Fibroblast of skin of right quadriceps (primary cell): ENCODE data around the gene BST1.
A peak's percentile ranks its signal among the peaks of the same experiment; 100 is the strongest.
"Not testable (repeated sequence)": the region's sequence is repeated elsewhere in the genome, so short reads cannot be mapped to it uniquely, and the experiment has no call there.

ENCODE experiments used
- DNase-seq: peaks from one replicate; pipeline ENCODE4 v3.0.0-alpha.2; 2013

Gene BST1

DNA sequence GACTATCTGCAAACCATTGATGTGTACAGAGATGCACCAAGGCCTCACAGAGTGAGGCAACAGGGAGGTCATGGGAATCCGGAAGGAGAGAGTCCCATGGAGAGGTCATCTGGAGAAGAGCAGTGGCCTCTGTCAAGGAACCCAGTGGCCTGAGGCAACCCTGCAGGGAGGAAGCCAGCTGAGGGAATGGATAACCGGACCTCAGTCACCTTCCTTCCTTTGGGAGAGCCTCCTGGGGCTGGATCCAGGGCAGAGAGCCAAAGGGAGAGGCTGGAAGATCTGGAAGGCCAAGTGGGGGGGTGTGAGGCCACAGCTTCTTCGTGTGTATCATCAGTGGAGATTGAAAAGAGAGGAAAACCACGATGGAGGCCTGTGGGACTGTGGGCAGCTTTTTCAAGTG, 50.9 kb downstream of the BST1 start:
- DNase-seq: peak; percentile 12

DNA sequence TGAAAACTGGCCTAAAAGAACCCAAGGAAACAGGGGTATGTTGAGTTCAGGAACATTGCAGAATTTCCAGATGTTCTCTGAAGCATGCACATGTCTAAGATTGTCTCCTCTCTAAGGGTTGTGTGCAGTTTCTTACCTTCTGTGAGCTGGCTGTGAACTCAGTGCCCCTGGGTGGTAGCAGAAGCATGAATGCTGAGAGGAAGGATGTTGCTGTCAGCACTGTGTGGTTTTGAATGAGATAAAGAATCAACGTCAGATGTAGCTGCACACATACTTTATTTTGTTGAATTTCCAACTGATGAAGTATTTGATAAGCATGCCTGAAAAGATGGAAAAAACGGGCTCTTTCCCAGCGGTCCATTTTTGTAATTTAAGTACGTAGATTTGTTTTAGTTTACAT, 51.5 kb downstream of the BST1 start:
- peak; percentile 31 for DNase-seq

DNA sequence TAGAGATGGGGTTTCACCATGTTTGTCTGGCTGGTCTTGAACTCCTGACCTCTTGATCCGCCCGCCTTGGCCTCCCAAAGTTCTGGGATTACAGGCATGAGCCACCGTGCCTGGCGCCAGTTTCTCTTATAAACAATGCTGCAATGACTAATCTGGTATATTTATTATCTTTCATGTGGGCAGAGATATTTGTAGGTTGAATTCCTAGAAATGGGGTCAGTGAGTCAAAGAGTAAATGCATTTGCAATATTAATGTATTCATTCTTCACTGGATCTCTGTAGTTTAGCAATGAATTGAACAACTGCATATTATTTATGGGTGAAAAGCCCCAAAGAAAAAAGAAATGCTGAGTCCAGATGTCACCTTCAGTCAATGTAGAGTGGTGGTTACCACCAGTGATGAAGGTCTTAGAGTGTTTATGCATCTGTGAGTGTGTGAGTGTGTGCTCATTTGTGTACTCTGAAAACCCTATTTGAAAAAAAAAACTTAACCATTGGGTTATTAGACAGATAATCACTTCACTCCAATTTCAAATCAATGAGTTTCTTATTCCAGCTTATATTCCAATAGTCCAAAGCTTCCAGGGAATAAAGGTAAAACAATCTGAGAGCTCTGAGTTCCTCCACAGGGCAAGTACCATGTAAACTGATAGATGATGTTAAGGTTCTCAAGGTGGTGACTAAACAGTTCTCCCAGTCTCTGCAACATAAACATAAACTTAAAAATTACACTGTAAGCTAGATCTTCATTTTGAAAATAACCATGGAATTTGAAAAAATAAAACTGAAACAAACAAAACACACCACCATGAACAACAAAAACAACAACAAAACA, 52.7 kb downstream of the BST1 start:
- peak; percentile 35 for DNase-seq

DNA sequence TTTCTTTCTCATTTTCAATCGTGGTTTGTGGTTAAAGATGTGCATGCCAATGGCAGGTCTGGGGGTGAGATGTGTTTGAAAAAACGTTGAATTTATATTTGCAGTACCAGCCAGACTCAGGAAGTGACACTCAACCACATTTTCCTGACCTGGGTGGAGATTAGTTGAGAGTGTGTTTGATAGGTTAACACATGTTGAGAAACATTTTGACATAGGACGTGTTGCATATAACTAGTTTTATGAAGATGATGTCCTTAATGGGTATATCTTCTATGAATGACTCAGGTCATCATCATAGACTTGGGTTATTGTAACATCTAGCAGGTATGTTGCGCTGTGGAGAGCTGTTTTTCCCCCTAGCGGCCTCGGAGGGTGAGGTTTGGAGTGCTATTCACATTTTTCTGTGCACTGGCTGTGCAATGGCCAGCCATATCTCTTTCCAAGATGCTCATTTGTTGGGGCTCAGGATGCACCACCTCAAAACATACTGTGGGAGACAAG, 53.5 kb downstream of the BST1 start:
- peak; percentile 50 for DNase-seq

DNA sequence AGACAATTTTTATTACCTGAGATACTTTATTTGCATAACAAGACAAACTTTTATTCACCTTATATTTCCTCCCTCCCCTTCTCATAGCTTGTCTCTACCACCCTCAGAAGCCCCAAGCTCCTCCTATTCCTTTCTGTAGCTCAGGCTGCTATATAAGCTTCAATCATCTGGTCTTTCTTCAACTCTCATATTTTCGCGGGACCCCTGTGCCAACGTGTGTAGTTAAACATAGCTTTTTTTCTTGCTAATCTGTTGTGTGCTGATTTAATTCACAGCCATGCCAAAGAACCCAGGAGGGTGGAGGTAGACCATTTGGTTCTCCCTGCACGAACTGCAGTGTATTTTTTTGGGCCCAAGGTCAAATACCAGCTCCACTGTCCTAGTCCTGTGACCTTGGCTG, 54.2 kb downstream of the BST1 start:
- no peak for DNase-seq

DNA sequence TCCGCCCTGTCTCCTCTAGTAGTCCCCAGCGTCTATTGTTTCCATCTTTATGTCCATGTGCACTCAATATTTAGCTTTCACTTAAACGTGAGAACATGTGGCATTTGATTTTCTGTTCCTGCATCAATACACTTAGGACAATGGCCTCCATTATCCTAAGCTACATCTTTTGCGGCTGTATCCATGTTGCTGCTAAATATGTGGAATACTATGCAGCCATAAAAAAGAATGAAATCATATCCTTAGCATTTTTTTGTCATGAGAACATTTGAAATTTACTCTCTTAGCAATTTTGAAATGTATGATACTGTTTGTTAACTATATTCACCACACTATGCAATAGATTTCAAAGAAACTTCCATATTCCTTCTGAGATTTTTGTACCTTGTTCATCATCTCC, 55.4 kb downstream of the BST1 start:
- no peak for DNase-seq

DNA sequence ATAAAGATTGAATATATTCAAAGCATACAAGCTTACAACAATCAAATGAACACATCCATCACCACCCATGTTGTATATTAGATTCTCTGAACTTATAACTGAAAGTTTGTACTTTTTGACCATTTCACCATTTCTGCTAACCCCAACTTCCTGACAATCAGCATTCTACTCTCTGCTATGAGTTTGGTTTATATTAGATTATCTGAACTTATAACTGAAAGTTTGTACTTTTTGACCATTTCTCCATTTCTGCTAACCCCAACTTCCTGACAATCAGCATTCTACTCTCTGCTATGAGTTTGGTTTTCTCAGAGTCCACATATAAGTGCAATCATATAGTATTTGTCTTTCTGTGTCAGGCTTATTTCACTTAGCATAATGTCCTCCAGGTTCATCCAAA, 59.6 kb downstream of the BST1 start:
- DNase-seq: not testable (repeated sequence)

DNA sequence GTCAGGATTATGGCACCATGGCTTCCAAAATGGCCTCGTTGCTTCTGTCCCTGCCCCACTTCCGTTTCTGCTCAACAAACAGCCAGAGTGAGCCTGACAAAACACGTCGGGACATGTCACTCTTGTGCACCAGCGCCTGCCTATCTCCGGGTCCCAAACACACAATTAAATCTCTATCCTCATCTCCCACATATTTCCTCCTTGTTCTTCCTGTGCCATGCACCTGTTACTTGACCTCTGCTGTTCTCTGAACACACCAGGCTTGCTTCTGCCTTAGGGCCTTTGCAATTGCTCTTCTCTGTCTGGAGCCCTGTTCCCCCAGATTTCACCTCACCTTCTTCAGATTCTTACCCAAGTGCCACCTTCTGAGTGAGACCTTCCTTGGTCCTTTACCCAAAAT, 62.5 kb downstream of the BST1 start:
- no peak for DNase-seq

DNA sequence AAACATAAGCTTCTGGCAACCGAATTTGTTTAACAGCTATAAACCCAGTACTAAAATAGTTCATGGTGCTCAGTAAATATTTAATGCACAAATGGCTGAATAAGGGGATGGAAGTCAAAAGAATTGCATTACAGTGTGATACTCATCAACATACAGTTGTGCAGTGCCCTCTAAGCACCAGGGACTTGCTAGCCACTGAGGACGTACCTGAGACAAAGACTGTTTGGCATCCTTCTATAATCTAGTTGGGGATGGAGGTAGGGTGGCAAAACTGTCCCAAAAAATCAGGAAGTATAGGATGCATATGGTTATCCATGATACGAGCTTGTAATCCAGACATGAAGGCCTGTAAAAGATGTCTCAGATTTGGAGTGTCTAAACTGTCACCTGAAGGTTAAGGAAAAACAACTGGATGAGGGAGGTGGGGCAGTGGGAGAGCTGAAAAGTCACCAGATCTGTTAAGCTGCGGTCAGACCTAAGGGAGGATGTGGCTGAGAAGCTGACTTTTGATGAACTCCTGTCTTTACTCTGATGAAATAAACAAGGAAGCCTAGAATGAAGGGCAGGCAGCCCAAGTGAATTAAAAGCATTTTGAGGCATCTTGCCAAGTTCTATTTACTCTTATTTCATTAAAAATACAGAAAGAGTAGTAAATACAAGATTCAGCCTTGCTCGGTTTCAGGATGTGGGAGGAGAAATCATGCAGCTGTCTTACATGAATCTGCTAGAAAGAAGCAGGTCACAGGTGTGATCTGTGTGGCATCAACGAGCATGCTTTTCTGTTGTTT, 63.2 kb downstream of the BST1 start:
- DNase-seq: no peak

DNA sequence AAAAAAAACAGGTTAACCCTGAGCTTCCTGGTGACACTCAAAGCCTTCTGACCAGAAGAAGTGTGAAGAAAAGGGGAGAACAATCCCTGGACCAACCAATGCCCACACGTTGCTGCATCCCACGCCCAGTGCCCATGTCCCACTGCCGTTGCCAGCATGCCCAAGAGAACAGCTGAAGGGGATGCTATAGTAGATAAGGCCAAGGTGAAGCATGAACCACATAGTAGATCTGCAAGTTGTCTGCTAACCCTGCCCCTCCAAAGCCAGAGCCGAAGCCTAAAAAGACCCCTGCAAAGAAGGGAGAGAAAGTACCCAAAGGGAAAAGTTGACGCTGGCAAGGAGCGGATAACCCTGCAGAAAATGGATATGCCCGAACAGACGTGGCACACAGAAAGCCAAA, 64.0 kb downstream of the BST1 start:
- no peak for DNase-seq

DNA sequence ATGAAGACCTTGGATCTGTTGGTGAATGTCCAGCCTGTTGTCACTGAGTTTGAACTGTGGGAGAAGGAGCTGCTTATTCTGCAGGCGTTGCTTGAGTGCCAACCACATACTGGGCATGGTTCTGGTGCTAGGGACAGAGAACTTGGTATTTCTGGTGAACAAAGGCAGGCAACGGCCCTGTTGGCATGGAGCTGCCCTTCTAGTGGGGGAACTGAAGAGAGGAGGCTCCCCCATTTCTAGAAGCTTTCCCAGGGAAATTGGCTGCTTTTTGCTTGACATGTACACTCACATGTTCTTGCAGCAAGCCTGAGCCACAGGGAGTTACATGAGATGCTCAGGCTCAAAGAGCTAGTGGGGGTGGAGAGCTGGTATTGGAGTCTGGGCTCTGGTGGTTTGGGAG, 66.3 kb downstream of the BST1 start:
- DNase-seq: no peak

DNA sequence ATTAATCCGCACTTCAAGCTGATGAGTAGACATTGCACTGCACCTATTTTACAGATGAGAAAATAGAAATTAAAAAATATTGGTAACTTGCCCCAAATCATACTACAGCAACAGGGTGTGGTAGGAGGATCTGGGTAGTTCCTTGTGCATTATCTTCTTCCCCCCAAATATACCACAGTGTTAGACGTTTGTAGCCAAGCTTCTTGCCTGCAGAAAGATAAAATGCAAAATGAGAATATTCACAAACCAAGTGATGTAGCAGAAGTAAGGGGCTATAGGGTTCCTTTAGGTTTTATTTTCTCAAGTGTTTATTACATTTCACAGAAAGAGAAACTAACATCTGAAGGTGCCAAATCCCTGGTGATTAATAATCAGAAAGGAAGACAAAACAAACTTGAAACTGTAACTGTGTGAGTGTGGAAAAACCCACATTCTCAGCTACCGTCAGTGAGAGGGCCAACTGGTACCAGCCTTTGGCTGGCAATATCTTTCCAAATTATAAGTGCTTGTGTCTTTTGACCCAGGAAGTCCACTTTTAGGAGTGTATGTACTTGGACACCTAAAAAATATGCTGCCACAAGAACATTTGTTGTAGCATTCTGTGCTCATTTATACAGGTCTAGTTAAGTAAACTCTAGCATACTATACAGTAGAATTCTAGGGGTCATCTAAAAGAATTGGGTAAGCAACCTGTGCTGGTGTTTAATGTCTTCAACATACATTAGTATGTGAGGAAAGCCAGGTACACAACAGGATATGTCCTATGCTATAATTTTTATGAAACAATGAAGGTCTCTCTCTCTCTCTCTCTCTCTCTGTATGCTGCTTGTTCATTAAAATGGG, 68.6 kb downstream of the BST1 start:
- DNase-seq: no peak

DNA sequence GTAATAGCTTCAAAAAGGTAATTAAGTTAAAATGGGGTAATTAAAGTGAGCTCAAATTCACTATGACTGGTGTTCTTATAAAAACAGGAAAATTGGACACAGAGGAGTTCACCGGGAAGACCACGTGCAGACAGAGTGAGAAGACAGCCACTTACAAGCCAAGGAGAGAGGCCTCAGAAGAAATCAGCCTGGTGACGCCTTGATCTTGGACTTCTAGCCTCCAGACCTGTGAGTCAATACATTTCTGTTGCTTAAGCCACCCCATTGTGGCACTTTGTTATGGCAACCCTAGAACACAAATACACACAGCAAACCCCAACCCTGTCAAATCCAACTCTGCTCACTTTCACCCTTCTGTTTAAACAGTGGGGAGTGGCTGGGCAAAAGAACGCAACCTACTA, 71.2 kb downstream of the BST1 start:
- no peak for DNase-seq

DNA sequence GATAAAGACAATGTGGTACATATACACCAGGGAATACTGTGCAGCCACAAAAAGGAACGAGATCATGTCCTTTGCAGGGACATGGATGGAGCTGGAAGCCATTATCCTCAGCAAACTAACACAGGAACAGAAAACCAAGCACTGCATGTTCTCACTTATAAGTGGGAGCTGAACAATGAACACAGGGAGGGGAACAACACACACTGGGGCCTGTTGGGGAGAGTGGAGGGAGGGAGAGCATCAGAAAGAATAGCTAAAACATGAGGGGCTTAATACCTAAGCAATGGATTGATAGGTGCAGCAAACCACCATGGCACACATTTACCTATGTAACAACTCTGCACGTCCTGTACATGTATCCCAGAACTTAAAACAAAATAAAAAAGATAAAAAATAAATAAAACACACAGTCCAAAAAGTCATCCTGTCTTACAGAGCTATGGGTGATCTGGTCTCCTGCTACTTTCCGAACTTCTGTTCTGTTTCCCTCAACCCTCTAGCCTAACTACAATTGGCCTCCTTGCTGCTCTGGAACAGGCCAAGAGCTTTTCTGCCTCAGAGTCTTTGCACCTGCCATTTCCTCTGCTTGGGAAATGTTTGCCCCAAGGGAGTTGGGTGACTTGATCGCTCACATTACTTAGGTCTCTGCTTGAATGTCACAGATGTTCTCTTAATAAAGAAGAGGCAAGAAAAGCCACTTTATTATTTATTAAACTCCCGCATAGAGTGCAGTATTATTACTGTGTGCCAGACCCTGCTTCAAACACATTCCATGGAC, 74.2 kb downstream of the BST1 start:
- DNase-seq: no peak

DNA sequence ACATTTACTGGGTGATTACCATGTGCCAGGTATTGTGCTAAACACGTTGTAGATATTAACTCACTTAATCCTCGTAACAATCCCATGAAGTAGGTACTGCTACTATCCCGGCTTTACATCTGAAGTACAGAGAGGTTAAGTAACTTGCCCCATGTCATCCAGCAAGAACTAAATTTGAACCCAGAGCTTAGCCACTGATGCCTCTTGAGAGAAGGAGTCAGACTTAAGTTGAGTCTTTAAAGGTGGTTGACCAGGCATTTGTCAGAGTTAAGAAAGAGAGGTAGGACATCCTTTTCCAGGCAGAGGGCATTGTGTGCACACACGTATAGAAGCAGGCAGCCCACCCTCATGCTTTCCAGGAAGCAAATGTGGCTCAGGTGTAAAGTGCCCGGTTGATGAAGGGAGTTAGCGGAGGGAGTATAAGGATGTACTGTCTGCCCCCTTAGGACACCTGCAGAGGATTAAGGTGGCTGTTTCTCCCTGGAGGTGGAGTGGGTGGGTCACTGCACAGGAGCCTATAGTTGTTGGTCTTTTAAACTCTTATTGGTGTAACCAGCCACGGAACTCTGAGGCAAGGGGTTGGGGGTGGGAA, 74.9 kb downstream of the BST1 start:
- no peak for DNase-seq

DNA sequence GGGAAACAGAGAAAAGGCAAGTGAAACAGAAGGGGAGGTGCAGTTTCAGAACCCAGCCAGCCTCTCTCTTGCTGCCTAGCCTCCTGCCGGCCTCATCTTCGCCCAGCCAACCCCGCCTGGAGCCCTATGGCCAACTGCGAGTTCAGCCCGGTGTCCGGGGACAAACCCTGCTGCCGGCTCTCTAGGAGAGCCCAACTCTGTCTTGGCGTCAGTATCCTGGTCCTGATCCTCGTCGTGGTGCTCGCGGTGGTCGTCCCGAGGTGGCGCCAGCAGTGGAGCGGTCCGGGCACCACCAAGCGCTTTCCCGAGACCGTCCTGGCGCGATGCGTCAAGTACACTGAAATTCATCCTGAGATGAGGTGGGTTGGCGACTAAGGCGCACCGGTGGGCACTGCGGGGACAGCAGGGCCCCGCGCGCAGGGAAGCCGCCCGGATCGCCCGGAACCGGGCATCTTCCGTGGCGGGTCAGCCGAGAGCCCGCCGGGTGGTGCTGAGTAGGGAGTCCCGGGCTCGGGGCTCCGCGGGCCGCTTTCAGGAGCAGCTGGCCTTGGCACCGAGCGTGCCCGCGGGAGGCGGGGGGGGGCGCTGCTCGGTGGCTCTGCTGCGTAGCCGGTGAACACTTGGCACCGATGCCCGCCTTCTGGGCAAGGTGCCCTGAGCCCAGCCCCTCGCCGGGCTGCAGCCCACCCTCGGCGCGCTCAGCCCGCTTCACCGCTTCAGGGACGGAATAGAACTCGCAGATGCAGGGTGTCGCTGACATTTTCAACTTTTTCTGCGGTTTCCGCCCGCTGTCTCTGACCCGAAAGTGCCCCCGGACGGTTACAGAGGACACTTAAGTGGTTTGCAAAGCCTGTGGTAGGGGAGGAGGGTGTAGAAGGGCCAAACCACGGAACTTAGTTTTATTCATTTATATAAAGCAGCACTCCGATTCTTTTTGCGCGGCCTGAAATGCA, 75.7 kb downstream of the BST1 start, which contains the start of gene CD38:
TSS of gene CD38 (plus strand) at position 40 of the 953 bp plus-strand sequence. CDS start at position 127, 87 bp downstream.
- DNase-seq: no peak

DNA sequence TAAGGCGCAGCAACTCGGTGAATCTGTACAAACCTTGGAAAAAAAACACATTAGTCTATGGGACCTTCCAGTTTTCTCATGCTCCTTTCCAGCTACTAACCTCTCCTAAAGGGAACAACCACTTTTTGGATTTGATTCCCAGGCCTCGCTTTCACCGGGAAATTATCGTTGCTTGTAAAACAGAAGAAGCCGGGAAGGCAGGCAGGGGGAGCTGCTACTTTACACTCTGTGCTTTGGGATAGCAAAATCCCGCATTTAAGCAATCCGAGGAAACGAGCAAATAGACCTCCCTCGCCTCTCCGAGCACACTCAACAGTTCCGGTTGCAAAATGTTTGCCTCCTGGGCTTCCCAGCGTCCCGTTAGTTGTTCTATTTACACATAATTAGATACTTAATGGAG, 76.4 kb downstream of the BST1 start:
- peak; percentile 54 for DNase-seq

DNA sequence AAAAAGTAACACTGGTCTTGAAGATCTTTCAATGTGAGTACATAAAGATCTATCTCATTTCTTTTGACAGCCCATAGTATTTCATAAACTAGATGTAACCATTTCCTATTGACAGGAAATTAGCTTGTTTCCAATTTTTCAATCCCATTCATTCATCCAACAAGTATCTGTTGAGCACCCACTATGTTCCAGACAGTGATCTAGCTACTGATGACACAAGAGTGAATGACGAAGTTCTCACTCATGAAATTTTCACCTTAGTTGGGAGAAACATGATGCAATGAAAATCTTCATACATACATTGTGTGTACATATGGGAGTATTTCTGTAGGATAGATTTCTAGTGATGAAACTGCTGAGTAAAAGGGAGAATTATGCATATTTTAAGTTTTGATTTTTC, 76.9 kb downstream of the BST1 start:
- DNase-seq: no peak

DNA sequence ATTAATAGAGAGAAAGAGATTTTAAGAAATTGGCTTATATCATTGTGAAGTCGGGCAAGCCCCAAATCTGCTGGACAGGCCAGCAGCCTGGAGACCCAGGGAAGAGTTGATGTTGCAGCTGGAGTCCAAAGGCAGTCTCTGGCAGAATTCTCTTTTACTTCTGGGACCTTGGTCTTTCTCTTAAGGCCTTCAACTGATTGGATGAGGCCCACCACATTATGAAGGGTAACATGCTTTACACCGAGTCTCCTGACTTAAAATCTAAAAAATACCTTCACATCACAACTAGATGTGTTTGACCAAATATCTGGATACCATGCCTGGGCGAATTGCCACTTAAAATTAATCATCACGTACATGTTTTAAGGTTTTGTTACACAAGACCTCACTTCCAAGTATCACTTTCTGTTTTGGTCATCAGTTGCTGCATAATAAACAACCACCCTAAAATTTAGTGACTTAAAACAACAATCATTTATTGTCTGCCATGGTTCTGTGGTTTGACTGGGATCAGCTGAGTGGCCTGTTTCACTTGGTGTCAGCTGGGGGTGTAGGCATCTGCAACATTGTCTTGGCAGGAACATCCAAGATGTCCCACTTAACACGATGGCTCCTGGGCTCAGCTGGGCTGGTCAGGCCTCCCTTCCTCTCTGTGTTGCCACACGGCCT, 78.7 kb downstream of the BST1 start:
- DNase-seq: no peak
